Muscle of back (tissue), 13 donors: ENCODE measurements around the gene PPIP5K2. TPM values are rescaled to one million over a fixed set of nuclear protein-coding genes. Genes with fewer than 3 reads are reported as not detected.
"Not testable (repeated sequence)": the region's sequence is repeated elsewhere in the genome, so short reads cannot be mapped to it uniquely, and the experiment has no call there.

ENCODE experiments used
- DNase-seq, 3 donors: peaks; one replicate each; pipeline versions ENCODE4 v3.0.0 to v3.0.0-alpha.2; 2013
- long read RNA-seq, 9 donors: transcript quantifications; one replicate each; lab custom pipeline, GENCODE V29; 2026
- polyA plus RNA-seq, 10 donors: library from polyadenylated mRNA; unstranded; fragments of 120-200 nt; gene quantifications; one replicate each; pipeline ENCODE4 v1.2.1, GENCODE V29; 2013; ENCODE audit not compliant: insufficient read length in 10 of 10

Gene PPIP5K2
- 10 to 100 TPM; 30.4 to 49.9 (median 41.5) TPM for polyA plus RNA-seq
- long read RNA-seq, donor 1, result 0 reads
- long read RNA-seq, donor 2, partial matches to known transcripts, result 0 of 2 reads
- long read RNA-seq, donor 2, other reads (novel, unspliced or antisense), result 0 of 2 reads
- long read RNA-seq, donor 3, result 0 reads
- long read RNA-seq, donor 4, result 0 reads
- long read RNA-seq, donor 5, result 0 reads
- long read RNA-seq, donor 6, result 0 reads
- long read RNA-seq, donor 7, partial matches to known transcripts, result 16 of 17 reads
- long read RNA-seq, donor 7, other reads (novel, unspliced or antisense), result 0 of 17 reads
- long read RNA-seq, donor 8, partial matches to known transcripts, result 0 of 1 reads
- long read RNA-seq, donor 8, other reads (novel, unspliced or antisense), result 0 of 1 reads
- long read RNA-seq, donor 9, partial matches to known transcripts, result 0 of 1 reads
- long read RNA-seq, donor 9, other reads (novel, unspliced or antisense), result 0 of 1 reads

DNA sequence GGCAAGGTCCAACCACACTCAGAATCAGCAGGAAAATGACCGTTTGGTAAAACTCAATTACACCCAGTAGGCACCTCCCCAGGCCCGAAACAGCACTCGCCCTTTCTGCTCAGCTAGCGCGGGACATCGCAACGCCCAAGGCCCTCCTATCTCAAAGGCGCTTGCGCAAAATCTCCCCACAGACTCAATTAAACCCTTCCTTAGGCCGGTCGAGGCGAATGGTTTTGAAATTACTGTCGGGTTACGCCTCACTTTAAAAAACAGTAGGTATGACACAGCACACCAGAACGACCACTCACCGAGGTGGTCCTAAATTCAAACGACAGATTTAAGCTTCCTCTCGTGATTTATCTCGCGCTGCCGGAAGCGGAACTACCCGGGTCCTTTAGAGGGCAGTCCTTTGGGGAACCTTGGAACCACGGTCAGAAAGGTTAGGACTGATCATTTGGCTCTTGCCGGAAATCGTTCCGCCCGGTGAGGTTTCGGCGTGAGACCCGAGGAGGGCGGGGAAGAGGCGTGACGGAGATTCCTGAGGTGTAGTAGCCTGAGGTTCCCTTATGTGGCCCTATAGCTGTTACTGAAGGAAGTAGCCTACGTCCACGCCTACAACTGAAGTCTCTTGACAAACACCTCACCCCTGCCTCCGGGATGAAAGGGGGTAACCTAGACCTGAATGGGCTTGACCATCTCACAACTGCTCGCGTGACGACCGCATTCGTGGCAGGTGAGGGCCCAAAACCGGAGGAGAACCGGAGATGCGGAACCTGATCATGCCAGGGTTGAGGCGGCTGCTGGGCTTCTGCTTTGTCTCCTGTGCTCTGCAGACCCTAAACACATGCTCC is at the start of gene PPIP5K2, which contains the start of gene GIN1:
Gene PPIP5K2 (plus strand): TSS at position 537 of the 842 bp plus-strand sequence. CDS start 9,289 bp downstream, outside the sequence.
Gene GIN1 (minus strand): TSS at position 374 of the 842 bp plus-strand sequence. CDS start 11,431 bp downstream, outside the sequence.
- DNase-seq, result peak; percentile 98 to 99 (median 99)

DNA sequence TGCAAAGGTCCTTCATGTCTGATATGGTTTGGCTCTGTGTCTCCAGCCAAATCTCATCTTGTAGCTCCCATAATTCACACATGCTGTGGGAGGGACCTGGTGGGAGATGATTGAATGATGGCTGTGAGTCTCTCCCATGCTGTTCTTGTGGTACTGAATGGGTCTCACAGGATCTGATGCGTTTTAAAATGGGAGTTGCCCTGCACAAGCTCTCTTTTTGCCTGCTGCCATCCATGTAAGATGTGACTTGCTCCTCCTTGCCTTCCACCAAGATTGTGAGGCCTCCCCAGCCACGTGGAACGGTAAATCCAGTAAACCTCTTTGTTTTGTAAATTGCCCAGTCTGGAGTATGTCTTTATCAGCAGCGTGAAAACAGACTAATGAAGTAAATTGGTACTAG is 46.6 kb upstream of the PPIP5K2 start:
- not testable (repeated sequence) for DNase-seq

DNA sequence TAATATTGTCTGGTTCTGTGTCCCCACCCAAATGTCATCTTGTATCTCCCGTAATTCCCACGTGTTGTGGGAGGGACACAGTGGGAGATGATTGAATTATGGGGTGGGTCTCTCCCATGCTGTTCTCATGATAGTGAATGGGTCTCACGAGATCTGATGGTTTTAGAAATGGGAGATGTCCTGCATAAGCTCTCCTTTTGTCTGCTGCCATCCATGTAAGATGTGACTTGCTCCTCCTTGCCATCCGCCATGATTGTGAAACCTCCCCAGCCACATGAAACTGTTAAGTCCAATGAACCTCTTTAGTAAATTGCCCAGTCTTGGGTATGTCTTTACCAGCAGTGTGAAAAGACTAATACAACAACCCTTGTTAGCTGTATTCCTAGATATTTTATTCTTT is 44.7 kb upstream of the PPIP5K2 start:
- DNase-seq, result no peak

DNA sequence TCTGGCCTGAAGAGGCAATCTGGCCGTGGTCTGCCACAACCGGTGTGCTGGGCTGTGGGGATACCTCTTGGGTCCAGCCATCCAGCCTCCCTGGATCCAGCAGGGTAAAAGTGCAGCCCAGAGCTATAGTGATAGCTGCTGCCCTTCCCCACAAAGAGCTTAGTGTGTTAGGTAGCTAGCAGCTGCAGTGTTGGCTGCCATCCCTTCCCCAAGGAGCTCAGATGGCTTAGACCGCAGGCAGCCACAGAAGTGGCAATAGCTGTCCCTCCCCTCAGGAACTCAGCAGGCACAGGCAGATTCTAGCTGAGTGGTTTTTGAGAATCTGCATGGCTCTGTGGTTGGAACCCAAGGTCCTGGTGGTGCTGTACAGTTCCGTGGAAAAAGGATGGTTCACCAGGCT is 40.3 kb upstream of the PPIP5K2 start:
- DNase-seq, result no peak

DNA sequence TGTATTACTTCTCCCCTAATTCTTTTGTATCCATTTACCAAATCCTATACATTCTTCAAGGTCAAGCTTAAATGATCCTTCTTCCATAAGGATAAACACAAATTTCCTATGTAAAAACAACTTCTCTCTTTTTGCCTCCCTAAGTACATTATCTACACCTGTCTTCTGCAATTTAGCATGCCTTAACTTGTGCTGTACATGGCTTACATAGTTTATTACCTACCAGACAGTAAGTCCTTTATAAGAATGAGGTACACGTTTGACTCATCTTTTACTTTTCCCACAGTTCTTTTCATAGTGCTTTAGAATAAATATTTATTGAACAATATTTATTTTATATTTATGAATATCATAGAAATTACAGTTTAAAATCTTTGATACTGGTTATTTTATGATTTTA is 33.6 kb upstream of the PPIP5K2 start:
- no peak for DNase-seq

DNA sequence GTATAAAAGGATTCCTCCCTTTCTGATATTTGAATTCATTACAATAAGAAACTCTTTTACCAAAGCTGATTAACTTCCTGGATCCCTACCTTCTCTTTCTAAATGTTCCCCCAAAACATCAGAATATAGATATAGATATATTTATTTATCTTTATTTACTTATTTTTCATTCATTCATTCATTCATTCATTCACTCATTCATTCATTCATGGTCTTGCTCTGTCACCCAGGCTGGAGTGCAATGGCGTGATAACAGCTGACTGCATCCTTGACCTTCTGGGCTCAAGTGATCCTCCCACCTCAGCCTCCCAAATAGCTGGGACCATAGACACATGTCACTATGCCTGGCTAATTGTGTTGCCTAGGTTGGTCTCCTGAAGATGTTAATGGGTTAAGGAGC is 30.8 kb upstream of the PPIP5K2 start:
- DNase-seq, result no peak

DNA sequence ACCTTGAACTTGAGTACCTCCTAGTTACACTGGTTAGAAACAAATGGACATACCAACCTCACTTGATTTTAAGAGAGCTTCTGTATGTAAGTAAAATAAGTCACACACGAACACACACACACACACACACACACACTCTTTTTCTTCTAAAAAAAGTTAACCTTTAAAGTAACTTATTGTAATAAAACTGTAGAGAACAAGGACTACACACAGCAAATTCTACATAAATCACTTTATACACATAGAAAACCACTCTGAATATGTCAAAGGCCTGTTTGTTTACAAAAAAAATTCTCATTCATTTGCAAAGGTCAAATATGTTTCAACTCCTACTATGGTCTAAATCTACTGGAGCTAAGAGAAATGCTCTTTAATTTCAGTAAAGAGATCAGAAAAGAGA is 29.3 kb upstream of the PPIP5K2 start:
- no peak for DNase-seq

DNA sequence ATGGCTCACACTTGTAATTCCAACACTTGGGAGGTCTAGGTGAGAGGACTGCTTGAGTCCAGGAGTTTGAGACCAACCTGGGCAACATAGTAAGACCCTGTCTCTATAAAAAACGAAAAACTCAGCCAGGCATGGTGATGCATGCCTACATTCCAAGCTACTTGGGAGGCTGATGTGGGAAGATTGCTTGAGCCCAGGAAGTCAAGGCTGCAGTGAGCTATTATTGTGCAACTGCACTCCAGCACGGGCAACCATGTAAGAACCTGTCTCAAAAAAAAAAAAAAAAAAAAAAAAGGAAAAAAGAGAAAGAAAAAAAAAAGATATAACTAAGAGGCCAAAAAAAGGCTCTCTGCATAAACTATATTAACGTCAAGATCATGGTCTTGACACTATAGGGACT is 27.4 kb upstream of the PPIP5K2 start:
- DNase-seq, result no peak

DNA sequence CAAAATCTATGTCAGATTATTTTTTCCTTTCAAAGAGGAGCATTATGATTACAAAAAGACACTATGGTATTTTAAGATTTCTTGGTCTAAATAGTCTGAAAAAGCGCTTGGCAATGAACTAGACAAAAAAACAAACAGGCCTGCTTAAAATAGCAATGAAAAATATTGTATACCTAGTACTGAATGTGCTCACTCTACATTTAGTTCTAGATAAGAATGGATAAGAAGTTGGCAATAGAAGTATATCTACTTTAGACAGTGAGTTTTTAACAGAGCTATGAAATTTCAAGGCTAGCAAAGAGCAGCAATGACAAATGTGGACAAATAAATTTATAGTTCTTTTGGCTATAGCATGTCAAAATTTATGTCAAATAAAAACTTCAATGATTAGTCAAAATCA is 26.4 kb upstream of the PPIP5K2 start:
- no peak for DNase-seq

DNA sequence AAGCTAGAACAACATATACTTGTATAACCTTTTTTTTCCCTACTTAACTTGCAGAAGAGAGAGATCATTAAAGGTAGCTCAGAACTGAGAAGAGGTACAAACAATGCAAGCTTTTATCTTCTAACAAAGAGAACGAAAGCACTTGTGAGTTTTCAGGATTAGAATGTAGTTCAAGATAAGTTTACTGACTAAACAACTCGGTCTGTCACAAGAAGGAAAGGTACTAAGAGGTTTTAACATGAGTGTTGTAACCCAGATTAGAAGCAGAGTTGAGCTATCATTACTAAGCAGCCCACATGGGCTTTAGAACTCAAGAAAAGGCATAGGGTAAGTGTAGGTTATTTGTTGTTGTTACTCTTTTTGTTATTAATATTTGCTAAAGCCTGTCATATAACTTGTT is 25.4 kb upstream of the PPIP5K2 start:
- no peak for DNase-seq

DNA sequence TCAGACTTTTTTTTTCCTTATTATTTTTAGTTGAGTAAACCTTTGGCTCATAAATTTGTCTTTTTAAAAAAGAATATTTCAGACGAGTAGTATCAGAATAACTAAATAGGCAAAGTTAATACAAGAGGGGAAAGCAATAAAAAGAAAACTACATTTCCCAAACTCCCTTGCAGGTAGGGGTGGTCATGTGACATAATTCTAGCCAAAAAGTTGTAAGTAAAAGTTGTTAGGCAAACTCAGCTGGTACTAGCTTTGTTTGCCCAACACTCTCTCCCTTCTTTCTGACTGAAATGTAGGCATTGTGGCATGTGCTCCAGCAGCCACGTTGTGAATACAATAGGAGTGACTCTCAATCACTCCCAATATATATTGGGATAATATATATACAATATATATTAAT is 21.1 kb upstream of the PPIP5K2 start:
- no peak for DNase-seq

DNA sequence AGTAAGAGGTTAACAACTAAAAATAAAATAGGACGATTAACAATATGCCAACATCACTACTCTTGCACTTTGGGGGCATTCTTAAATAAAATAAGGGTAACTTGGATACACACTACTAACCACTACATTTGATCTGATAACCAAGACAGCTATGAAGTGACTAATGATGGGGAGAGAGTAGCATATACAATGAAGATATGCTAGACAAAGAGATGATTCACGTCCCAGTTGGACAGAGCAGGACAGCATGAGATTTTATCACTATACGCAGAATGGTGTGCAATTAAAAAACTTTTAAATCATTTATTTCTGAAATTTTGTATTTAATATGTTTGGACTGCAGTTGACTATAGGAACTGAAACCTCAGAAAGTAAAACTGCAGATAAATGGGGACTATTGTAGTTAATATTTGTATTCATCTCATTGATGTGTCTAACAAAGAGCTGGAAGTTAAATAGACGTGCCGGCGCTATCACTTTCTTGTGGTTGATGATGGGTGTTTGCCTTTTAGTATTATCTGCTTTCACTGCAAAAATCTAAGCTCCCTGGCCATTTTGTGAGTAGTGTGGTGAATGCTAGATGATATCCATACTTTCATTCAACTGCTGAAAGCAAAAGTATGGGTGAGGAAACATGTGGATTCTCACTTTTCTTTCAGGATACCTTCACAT is 18.9 kb upstream of the PPIP5K2 start:
- DNase-seq, result no peak

DNA sequence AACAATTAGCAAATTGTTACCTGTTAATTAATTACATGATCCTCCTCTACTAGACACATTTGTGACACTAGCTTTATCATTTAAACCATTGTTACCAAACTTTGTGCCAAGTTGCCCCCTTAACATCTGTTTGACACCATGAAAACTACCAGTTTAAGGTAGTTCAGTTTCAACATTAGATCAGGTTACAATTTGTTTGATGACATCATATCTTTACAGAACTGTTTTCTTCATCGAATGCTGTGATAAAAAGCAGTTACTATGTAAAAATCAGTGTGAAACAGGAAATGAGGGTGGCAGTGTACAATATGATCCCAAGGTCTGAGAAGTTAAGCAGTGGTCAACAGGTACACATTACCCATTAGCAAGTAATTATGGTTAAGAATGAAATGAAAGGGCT is 17.9 kb upstream of the PPIP5K2 start:
- no peak for DNase-seq

DNA sequence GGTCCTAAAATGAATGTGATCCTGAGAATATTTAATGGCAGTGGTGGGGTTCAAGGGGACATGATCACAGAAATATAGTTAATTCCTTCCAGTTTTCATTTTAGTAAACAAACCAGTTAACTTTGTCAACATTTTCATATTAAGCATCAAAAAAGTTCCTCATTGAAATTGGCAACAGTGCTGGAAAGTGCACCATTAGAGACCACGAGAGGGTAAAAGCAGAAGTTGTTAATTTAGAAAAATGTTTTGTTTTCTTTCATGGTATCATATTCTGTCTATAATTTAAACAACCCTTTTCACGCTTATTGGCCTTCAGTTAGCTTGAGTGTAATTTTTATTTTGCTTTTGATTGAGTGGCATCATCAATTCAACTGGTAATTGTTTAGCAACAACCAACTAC is 12.0 kb upstream of the PPIP5K2 start:
- no peak for DNase-seq

DNA sequence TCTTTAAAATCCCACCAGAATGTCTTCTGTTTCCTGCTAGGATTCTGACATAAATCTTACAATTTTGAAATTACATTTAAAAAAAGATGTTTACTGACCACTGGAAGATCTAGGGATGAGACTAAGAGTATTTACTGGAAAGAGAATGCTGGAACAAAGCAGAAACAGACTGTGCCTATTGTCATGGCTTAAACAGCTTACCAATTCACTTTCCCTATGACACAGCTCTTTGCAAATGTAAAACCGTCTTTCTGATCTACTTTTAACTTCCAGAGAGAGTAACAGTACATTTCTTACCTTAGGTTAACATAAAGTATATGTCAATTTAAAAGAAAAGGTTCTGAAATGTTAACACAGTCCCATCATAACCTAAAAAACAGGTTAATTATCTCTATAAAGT is 10.8 kb upstream of the PPIP5K2 start:
- no peak for DNase-seq

DNA sequence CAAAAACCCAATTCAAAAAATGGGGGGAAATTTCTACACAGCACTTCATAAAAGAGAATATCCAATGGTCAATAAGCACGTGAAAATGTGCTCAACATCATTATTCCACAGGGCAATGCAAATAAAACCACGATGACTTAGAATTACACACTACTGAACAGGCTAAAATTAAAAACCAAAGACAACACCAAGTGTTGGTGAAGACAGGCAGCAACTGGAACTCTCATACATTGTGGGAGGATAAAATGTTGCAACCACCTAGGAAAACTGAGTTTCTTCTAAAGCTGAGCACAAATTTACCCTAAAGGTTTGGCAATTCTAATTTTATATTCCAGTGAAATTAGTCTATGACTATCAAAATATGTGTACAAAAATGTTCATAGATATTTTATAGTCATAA is 9.7 kb upstream of the PPIP5K2 start:
- no peak for DNase-seq

DNA sequence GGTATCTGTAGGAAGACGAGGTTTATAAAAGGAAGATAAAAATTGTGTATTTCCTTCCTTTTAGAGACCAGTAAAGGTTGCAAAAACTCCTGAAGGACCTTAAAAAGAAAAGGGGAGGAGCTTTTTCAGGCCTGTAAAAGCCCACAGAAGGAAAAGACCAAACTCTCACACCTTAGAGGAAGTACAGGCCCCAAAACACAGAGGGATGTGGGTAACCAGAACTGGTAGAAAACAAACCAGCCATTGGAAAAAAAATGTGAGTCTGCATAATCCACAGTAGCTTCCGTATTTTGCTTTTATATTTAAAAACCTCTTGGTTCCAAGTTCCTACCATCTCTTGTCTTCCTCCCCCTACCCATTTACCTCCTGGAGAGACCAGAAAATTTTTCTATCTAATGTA is 8.6 kb upstream of the PPIP5K2 start:
- no peak for DNase-seq

DNA sequence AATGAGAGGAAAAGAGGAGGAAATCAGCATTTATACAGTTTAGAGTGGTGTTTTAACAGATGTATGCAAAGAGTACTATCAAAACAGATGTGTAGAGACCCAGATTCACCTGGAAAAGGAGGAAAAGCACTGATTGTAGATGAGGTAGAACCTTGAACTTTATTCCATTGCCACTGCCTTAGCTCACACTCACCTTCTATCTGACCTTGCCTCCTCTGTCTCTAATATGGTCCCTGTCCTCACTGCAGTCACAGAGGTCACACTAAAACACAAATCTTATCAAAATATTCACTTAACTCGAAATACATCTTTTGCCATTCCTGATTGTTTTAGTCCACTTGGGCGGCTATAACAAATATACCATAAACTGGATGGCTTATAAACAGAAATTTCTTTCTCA is 7.2 kb upstream of the PPIP5K2 start:
- DNase-seq, result no peak

DNA sequence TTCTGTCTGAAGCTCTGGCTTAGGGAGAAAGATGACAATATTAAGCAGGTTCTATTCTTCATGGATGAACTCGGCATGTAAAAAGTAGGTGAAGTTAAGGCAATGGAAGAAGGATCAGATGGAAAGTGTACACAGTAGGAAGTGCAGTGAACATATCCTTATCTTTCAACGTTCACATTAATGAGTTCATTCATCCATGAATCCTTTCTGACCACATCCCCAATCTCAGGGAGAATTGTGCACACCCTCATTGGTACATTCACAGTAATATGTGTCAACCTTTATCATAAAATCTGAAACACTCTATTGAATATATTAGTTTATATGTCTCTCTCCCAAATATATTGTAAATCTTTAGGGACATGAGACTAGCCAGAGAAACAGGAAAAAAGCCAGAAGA is 5.7 kb upstream of the PPIP5K2 start:
- DNase-seq, result no peak

DNA sequence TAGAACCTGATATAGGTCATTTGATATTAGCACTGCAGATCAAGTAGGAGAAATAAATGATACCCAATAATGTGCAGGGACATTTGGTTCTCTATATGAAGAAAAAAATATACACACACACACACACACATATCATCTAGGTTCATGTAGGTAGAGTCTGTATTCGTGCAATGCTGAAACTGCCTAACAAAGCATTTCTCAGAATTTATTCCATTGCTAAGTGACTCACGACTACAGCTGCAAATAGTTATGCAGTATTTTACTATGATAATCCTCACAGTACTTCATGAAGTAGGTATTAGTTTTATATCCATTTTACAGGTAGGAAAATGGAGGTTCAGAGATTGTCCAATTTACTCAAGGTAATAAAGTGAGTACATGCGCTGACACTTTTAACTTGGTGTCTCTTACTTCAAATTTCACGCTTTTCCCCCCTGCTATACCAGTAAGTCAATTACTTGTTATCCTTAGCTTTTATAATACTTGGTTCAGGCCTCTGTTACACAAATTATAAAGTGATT is 2.6 kb upstream of the PPIP5K2 start:
- no peak for DNase-seq

DNA sequence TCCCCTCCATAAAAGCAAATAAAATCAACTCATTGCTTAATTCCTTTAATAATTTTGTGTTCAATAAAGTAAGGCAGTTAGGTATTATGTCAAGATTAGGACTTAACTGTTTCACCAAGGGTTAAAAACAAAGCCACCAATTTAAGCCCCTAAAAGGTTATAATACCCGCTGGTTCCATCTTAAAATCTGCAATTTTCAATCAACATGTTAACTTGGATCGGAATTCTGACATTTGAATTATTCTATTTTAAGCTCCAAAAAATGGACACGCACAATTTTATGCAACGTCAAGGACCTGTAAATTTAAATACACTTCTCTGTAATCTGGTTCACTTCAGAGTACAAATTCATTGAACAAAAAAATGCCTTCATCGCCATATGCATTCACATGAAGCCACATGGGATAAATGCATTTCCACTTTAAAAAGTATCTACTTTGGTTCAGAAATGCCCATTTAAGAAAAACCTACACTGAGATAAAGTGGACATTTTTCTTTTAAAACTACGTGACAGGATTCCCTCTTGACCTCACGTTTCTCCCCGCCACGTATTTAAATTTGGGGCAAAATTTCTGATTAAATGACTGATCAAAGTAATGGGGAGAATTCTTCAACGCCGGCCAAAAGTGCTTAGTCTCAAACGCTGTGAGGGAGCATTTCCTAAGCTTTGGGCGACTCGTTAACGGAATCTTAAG is 884 bp upstream of the PPIP5K2 start:
- DNase-seq, result peak in 2 of 3 donors; percentile 22 to 30
